K562 (cell line): ENCODE data around the gene DYRK2. TPM values are rescaled to one million over a fixed set of nuclear protein-coding genes. Genes with fewer than 3 reads are reported as not detected.

Experiments
- ATAC-seq: fragments of 200-7000 bp; cut with Tn5 transposase; 3 replicates; pipeline ENCODE4 v1.9.1; 2020; ENCODE audit warnings: moderate library complexity
- BruUV-seq: library from RNA; stranded (reverse); fragments of 400-500 nt; replicated peaks from 2 replicates; lab custom pipeline; 2021; lab: Mats Ljungman, UMichigan
- CTCF ChIA-PET: fragments of 300-600 bp; formaldehyde crosslinking; extraction: SDS; loops from one replicate; lab custom pipeline; 2021; ENCODE audit warnings: low intra/inter-chr PET ratio; lab: Yijun Ruan, JAX
- POLR2A ChIA-PET: fragments of 300-600, 350-650 bp; sonication (Branson Sonifier 250); formaldehyde crosslinking; extraction: SDS; loops from one replicate; lab custom pipeline; 2021; ENCODE audit warnings: antibody characterized with exemption, inconsistent platforms; lab: Yijun Ruan, JAX
- DNase-seq, 4 experiments: peaks; one replicate each; pipeline versions ENCODE4 v3.0.0 to v3.0.0-alpha.2; 2011 to 2018; ENCODE audit warnings: low spot score in 3 of 4, mixed read lengths in 3 of 4; ENCODE audit errors: extremely low read depth in 1 of 4
- FAIRE-seq: peaks from 2 replicates; lab custom pipeline; 2011; peaks lifted over from hg19 to GRCh38; lab: Jason Lieb, UNC
- H2AFZ ChIP-seq: 2 replicates; pipeline ENCODE4 v1.6.0; 2011; ENCODE audit warnings: low read depth, low read length, control low read depth, inconsistent platforms
- H3K27ac ChIP-seq: fragments of 200-600 bp; 3 replicates; pipeline ENCODE4 v1.8.0; 2011; ENCODE audit warnings: low read depth, mild to moderate bottlenecking, control low read depth, inconsistent platforms, low read length, moderate library complexity, mixed read lengths; ENCODE audit errors: extremely low read depth
- H3K27me3 ChIP-seq, 2 experiments: fragments of 300-600 bp in 1 of 2; 2 replicates in 1 of 2; 3 replicates in 1 of 2; pipeline versions ENCODE4 v1.6.0 to v1.8.0; 2011; ENCODE audit warnings: inconsistent platforms in 2 of 2, low read length in 2 of 2, mild to moderate bottlenecking in 1 of 2, mixed read lengths in 1 of 2, moderate library complexity in 1 of 2; ENCODE audit not compliant: control insufficient read depth in 2 of 2, insufficient read depth in 2 of 2
- H3K36me3 ChIP-seq: fragments of 300-600 bp; 3 replicates; pipeline ENCODE4 v1.8.0; 2011; ENCODE audit warnings: mild to moderate bottlenecking, low read length, inconsistent platforms; ENCODE audit not compliant: control insufficient read depth, insufficient read depth
- H3K4me1 ChIP-seq, 2 experiments: fragments of 200-600 bp in 1 of 2; replicated peaks in 1 of 2; 2 replicates in 1 of 2; 3 replicates in 1 of 2; pipeline versions ENCODE4 v1.5.1 to v1.8.0; 2011; ENCODE audit warnings: inconsistent platforms in 2 of 2, low read length in 2 of 2, mild to moderate bottlenecking in 1 of 2, mixed read lengths in 1 of 2, moderate library complexity in 1 of 2; ENCODE audit not compliant: control insufficient read depth in 2 of 2, insufficient read depth in 2 of 2
- H3K4me2 ChIP-seq: 2 replicates; pipeline ENCODE4 v1.6.1; 2011; ENCODE audit warnings: low read length, control low read depth, inconsistent platforms, mixed read lengths; ENCODE audit not compliant: insufficient read depth
- H3K4me3 ChIP-seq: fragments of 200-600 bp; sonication (generic), shearing (Covaris generic); 2 replicates; pipeline ENCODE4 v1.5.1; 2016; ENCODE audit warnings: control low read depth, inconsistent platforms
- H3K79me2 ChIP-seq: fragments of 200-600 bp; 3 replicates; pipeline ENCODE4 v1.8.0; 2011; ENCODE audit warnings: low read length, inconsistent platforms; ENCODE audit not compliant: control insufficient read depth, insufficient read depth
- H3K9ac ChIP-seq, 2 experiments: 2 replicates each; pipeline versions ENCODE4 v1.6.0 to v1.6.1; 2011; ENCODE audit warnings: low read depth in 2 of 2, low read length in 2 of 2, control low read depth in 1 of 2, inconsistent platforms in 1 of 2, mild to moderate bottlenecking in 1 of 2, mixed read lengths in 1 of 2; ENCODE audit not compliant: insufficient read depth in 1 of 2
- H3K9me1 ChIP-seq: one replicate; pipeline ENCODE4 v1.6.0; 2011; ENCODE audit warnings: inconsistent platforms, mild to moderate bottlenecking, low read length, moderate library complexity; ENCODE audit not compliant: control insufficient read depth, insufficient read depth
- H3K9me3 ChIP-seq: replicated peaks from 2 replicates; pipeline ENCODE4 v1.5.1; 2011; ENCODE audit warnings: low read depth, low read length, inconsistent platforms; ENCODE audit not compliant: control insufficient read depth, insufficient read depth
- H4K20me1 ChIP-seq: replicated peaks from 2 replicates; pipeline ENCODE4 v1.6.1; 2011; ENCODE audit warnings: low read length, inconsistent platforms, mixed read lengths; ENCODE audit not compliant: control insufficient read depth, insufficient read depth
- KDM5B ChIP-seq: fragments of 200-600 bp; sonication (generic); IDR thresholded peaks from 2 replicates; pipeline ENCODE4 v1.6.1; 2012; ENCODE audit warnings: low read depth, mild to moderate bottlenecking, moderate library complexity, low read length, control low read depth, inconsistent platforms; ENCODE audit not compliant: insufficient replicate concordance
- L3MBTL2 ChIP-seq: fragments of 450-650 bp; IDR thresholded peaks from 2 replicates; pipeline ENCODE4 v1.6.1; 2016; ENCODE audit warnings: mild to moderate bottlenecking, moderate library complexity
- MAFF ChIP-seq: IDR thresholded peaks from 2 replicates; pipeline ENCODE4 v1.6.1; 2012; ENCODE audit warnings: low read length, improper control_type of control experiment
- RFX1 ChIP-seq: fragments of 450-650 bp; IDR thresholded peaks from 2 replicates; pipeline ENCODE4 v1.6.1; 2016; ENCODE audit warnings: mild to moderate bottlenecking, moderate library complexity
- RHOXF2B ChIP-seq: fragments of 250-450 bp; sonication (Bioruptor Pico); conservative IDR thresholded peaks from 2 replicates; pipeline ENCODE4 v1.5.1; 2021
- SMAD2 ChIP-seq: fragments of 150-350 bp; IDR thresholded peaks from 2 replicates; pipeline ENCODE4 v1.6.1; 2014; ENCODE audit warnings: low read depth, mild to moderate bottlenecking, low read length
- SREBF1 ChIP-seq: fragments of 150-350 bp; IDR thresholded peaks from 2 replicates; pipeline ENCODE4 v1.6.1; 2014; ENCODE audit warnings: antibody characterized with exemption, low read depth, low read length, borderline replicate concordance
- ZBTB1 ChIP-seq: sonication (generic); formaldehyde crosslinking; IDR thresholded peaks from 2 replicates; pipeline ENCODE4 v1.8.1; 2023; ENCODE audit warnings: missing genetic modification reagents, low read depth, mild to moderate bottlenecking, borderline replicate concordance
- ZFP36 ChIP-seq: fragments of 150-350 bp; IDR thresholded peaks from 2 replicates; pipeline ENCODE4 v1.6.1; 2018; ENCODE audit warnings: low read length, low read depth; ENCODE audit not compliant: partially characterized antibody
- ZNF561 ChIP-seq: fragments of 450-650 bp; formaldehyde crosslinking; conservative IDR thresholded peaks from 2 replicates; pipeline ENCODE4 v1.4.0; 2020; ENCODE audit warnings: mild to moderate bottlenecking, moderate library complexity
- WGBS: fragments of 100-300 bp; shearing (Covaris generic); methylation state at CpG from one replicate; pipeline ENCODE4 v1.1.6; 2016; ENCODE audit warnings: low coverage, mixed read lengths; ENCODE audit not compliant: insufficient coverage; ENCODE audit errors: missing lambda C conversion rate; 5-methylcytosine and 5-hydroxymethylcytosine counted together
- in situ Hi-C: fragments of 300-500 bp; cut with MboI; formaldehyde crosslinking; loops from 4 replicates; pipeline ENCODE4 v1.15.0; 2018; ENCODE audit warnings: inconsistent platforms, mixed read lengths
- intact Hi-C: fragments of 100-400 bp; cut with micrococcal nuclease; formaldehyde crosslinking; loops from 2 replicates; pipeline ENCODE4 v1.14.2; 2022
- polyA plus RNA-seq, 8 experiments: library from polyadenylated mRNA; depleted of rRNA in 4 of 8; stranded (reverse) in 5 of 8; unstranded in 3 of 8; fragments of >200 nt; fragmentation: Nextera tagmentation in 2 of 8; fragmentation: Illumina TruSeq in 1 of 8; extraction: Ambion mirVana in 2 of 8; extraction: Trizol in 1 of 8; gene quantifications; 2 replicates each; pipeline versions ENCODE4 v1.2.1 to v1.2.3, GENCODE V29; 2011 to 2014; ENCODE audit warnings: inconsistent platforms in 1 of 8, missing spikeins in 1 of 8
- total RNA-seq, 7 experiments: library from RNA; depleted of rRNA in 6 of 7; stranded (reverse); fragments of >200 nt in 6 of 7; fragmentation: Illumina TruSeq in 2 of 7; extraction: Trizol in 2 of 7; gene quantifications; 2 replicates each; pipeline versions ENCODE4 v1.2.1 to v1.2.3, GENCODE V29; 2011 to 2021; ENCODE audit warnings: low replicate concordance in 1 of 7
- TF ChIP-seq, protein P1 (sequence below): fragments of 450-650 bp; IDR thresholded peaks from 2 replicates; pipeline ENCODE4 v1.6.1; 2018; ENCODE audit not compliant: partially characterized antibody
- TF ChIP-seq, protein P2 (sequence below): sonication (generic); formaldehyde crosslinking; IDR thresholded peaks from 2 replicates; pipeline ENCODE4 v1.8.1; 2022; ENCODE audit warnings: missing genetic modification reagents
- TF ChIP-seq, protein P3 (sequence below), 2 experiments: IDR thresholded peaks; 2 replicates each; pipeline ENCODE4 v1.6.1; 2012; ENCODE audit warnings: improper control_type of control experiment in 2 of 2, low read depth in 2 of 2, low read length in 2 of 2, borderline replicate concordance in 1 of 2

Gene DYRK2
- total and polyA plus RNA-seq, 9 of the 15 experiments (the other 6 are each of a cell fraction or from before 2014, with no cell fraction given): 1.7 to 15.4 (median 8.4) TPM

DNA sequence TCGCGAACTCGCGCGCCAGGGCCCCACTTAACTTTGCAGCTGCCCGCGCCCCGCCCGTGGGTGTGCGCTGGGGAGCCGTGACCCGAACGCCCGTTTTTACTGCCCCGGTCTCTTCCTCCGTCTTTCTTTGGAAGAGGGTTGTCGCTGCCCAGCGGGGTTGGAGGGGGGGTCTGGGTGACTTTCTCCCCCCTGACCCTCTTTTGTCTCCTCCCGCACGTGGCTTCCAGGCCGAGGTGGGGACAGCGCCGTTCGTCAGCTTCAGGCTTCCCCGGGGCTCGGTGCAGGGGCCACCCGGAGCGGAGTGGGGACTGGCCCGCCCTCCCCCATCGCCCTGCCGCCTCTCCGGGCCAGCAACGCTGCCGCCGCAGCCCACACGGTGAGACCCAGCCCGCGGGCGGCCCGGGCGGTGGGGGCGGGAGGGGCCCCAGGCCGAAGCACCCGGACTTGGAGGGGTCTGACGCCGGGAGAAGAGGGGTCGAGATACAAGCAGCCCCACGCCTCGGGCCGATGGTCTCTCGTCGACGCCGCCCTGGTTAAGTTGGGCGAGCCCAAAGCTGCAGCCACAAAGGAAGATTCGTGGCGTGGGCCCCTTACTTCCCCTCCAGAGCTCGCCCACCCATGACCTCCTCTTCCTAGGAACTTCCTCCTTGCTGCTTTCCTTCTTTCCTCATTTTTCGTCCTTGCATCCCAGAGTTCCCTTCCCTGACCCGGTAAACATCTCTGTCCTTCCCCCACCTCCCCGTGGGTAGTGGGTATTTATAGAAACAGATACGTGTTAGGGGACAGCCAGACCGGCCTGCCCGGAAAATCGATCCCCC is 1.2 kb downstream of the DYRK2 start:
- peak overlapping the region; percentile 76 for H2AFZ ChIP-seq
- H3K9me1 ChIP-seq: no peaks in the 10 kb centered on the region
- H3K27ac ChIP-seq: peak overlapping the region; percentile 82
- H3K79me2 ChIP-seq: peaks cover 61% of the 10 kb centered on the region
- ChIA-PET CTCF (no interaction called here), POLR2A (interaction anchor here (0.7 kb wide), 1 partner anchor 1451 kb away, joined by 3 read pairs; no protein-coding TSS in a partner anchor)
- peak overlapping the region; percentile 84 for H3K4me2 ChIP-seq
- WGBS: 3% methylated on average over 38 of the region's 65 CpGs
- peaks cover 23 to 32% of the 10 kb centered on the region in 2 experiments; a peak in 4 of 5 replicates for H3K4me1 ChIP-seq
- no peaks in the 10 kb centered on the region for H3K9me3 ChIP-seq
- no peak for FAIRE-seq
- in situ Hi-C loops: no loop called here
- peak; percentile 62 for ATAC-seq
- DNase-seq: peak; percentile 27 to 66 (median 56)
- peak overlapping the region; percentile 91 for H3K4me3 ChIP-seq
- intact Hi-C loops: no loop called here
- BruUV-seq: no TSS peak
- peak overlapping the region; percentile 78 to 96 for H3K9ac ChIP-seq
- peaks cover 25% of the 10 kb centered on the region for H3K36me3 ChIP-seq
- 0 out of 2 replicates have a peak, but pooled peaks cover 17% of the 10 kb centered on the region for H4K20me1 ChIP-seq
- H3K27me3 ChIP-seq: no peaks in the 10 kb centered on the region
- TF ChIP-seq, protein P1, sequence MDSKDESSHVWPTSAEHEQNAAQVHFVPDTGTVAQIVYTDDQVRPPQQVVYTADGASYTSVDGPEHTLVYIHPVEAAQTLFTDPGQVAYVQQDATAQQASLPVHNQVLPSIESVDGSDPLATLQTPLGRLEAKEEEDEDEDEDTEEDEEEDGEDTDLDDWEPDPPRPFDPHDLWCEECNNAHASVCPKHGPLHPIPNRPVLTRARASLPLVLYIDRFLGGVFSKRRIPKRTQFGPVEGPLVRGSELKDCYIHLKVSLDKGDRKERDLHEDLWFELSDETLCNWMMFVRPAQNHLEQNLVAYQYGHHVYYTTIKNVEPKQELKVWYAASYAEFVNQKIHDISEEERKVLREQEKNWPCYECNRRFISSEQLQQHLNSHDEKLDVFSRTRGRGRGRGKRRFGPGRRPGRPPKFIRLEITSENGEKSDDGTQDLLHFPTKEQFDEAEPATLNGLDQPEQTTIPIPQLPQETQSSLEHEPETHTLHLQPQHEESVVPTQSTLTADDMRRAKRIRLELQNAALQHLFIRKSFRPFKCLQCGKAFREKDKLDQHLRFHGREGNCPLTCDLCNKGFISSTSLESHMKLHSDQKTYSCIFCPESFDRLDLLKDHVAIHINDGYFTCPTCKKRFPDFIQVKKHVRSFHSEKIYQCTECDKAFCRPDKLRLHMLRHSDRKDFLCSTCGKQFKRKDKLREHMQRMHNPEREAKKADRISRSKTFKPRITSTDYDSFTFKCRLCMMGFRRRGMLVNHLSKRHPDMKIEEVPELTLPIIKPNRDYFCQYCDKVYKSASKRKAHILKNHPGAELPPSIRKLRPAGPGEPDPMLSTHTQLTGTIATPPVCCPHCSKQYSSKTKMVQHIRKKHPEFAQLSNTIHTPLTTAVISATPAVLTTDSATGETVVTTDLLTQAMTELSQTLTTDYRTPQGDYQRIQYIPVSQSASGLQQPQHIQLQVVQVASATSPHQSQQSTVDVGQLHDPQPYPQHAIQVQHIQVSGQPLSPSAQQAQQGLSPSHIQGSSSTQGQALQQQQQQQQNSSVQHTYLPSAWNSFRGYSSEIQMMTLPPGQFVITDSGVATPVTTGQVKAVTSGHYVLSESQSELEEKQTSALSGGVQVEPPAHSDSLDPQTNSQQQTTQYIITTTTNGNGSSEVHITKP: peak; percentile 69
- TF ChIP-seq ZFP36: no peak
- no peak for TF ChIP-seq MAFF
- TF ChIP-seq ZBTB1 (CRISPR knock-in tag): no peak
- TF ChIP-seq RFX1: no peak
- no peak for TF ChIP-seq SMAD2
- TF ChIP-seq, protein P2, sequence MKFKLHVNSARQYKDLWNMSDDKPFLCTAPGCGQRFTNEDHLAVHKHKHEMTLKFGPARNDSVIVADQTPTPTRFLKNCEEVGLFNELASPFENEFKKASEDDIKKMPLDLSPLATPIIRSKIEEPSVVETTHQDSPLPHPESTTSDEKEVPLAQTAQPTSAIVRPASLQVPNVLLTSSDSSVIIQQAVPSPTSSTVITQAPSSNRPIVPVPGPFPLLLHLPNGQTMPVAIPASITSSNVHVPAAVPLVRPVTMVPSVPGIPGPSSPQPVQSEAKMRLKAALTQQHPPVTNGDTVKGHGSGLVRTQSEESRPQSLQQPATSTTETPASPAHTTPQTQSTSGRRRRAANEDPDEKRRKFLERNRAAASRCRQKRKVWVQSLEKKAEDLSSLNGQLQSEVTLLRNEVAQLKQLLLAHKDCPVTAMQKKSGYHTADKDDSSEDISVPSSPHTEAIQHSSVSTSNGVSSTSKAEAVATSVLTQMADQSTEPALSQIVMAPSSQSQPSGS (CRISPR knock-in tag): no peak
- TF ChIP-seq L3MBTL2: peak; percentile 12; the same call in 1 of the 2 replicates
- TF ChIP-seq, protein P3, sequence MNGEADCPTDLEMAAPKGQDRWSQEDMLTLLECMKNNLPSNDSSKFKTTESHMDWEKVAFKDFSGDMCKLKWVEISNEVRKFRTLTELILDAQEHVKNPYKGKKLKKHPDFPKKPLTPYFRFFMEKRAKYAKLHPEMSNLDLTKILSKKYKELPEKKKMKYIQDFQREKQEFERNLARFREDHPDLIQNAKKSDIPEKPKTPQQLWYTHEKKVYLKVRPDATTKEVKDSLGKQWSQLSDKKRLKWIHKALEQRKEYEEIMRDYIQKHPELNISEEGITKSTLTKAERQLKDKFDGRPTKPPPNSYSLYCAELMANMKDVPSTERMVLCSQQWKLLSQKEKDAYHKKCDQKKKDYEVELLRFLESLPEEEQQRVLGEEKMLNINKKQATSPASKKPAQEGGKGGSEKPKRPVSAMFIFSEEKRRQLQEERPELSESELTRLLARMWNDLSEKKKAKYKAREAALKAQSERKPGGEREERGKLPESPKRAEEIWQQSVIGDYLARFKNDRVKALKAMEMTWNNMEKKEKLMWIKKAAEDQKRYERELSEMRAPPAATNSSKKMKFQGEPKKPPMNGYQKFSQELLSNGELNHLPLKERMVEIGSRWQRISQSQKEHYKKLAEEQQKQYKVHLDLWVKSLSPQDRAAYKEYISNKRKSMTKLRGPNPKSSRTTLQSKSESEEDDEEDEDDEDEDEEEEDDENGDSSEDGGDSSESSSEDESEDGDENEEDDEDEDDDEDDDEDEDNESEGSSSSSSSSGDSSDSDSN (IDR thresholded peaks at IDR 0.05; ENCODE audit: borderline replicate concordance in 1 of 2, low read depth in 2 of 2, low read length in 2 of 2): 0 out of 4 replicates have a peak, but pooled peaks have one; percentile 3 to 53
- TF ChIP-seq SREBF1: no peak
- TF ChIP-seq KDM5B: peak; percentile 12
- TF ChIP-seq ZNF561 (CRISPR knock-in tag): no peak
- TF ChIP-seq RHOXF2B (CRISPR knock-in tag): no peak
